Mesendoderm (in vitro differentiated cells): ENCODE data around the gene DDRGK1.

Experiments
- DNase-seq: peaks from one replicate; pipeline ENCODE4 v3.0.0; 2013
- H2AK5ac ChIP-seq: 2 replicates; pipeline ENCODE4 v1.6.1; 2013; ENCODE audit warnings: low read length, inconsistent platforms
- H2BK120ac ChIP-seq: 2 replicates; pipeline ENCODE4 v1.6.1; 2013; ENCODE audit warnings: low read depth, mild to moderate bottlenecking, low read length, moderate library complexity, mixed read lengths
- H2BK15ac ChIP-seq: replicated peaks from 2 replicates; pipeline ENCODE4 v1.6.1; 2013; ENCODE audit warnings: low read depth, mild to moderate bottlenecking, moderate library complexity
- H2BK5ac ChIP-seq: 2 replicates; pipeline ENCODE4 v1.6.1; 2013; ENCODE audit warnings: low read length, inconsistent platforms
- H3K18ac ChIP-seq: 2 replicates; pipeline ENCODE4 v1.6.1; 2013; ENCODE audit warnings: mild to moderate bottlenecking, low read length, mixed read lengths
- H3K23ac ChIP-seq: one replicate; pipeline ENCODE4 v1.6.1; 2013; ENCODE audit warnings: low read length
- H3K27ac ChIP-seq: 2 replicates; pipeline ENCODE4 v1.5.1; 2013; ENCODE audit warnings: low read depth, mild to moderate bottlenecking, inconsistent platforms, low read length, moderate library complexity
- H3K27me3 ChIP-seq: 2 replicates; pipeline ENCODE4 v1.6.1; 2013; ENCODE audit warnings: low read length, control low read depth, mild to moderate bottlenecking, inconsistent platforms; ENCODE audit not compliant: insufficient read depth, poor library complexity
- H3K36me3 ChIP-seq: 2 replicates; pipeline ENCODE4 v1.6.1; 2013; ENCODE audit warnings: low read length, inconsistent platforms; ENCODE audit not compliant: control insufficient read depth, insufficient read depth
- H3K4ac ChIP-seq: one replicate; pipeline ENCODE4 v1.6.1; 2013; ENCODE audit warnings: low read depth, mild to moderate bottlenecking, low read length, moderate library complexity
- H3K4me1 ChIP-seq: 2 replicates; pipeline ENCODE4 v1.6.1; 2013; ENCODE audit warnings: low read depth, low read length, inconsistent platforms; ENCODE audit not compliant: control insufficient read depth
- H3K4me2 ChIP-seq: 2 replicates; pipeline ENCODE4 v1.6.1; 2013; ENCODE audit warnings: low read length
- H3K4me3 ChIP-seq: 2 replicates; pipeline ENCODE4 v1.5.1; 2013; ENCODE audit warnings: mild to moderate bottlenecking, low read length
- H3K56ac ChIP-seq: one replicate; pipeline ENCODE4 v1.6.1; 2013; ENCODE audit warnings: low read length
- H3K79me1 ChIP-seq: 2 replicates; pipeline ENCODE4 v1.6.1; 2013; ENCODE audit warnings: low read length, inconsistent platforms
- H3K79me2 ChIP-seq: 2 replicates; pipeline ENCODE4 v1.6.1; 2013; ENCODE audit warnings: mild to moderate bottlenecking, low read length; ENCODE audit not compliant: control insufficient read depth, insufficient read depth
- H3K9ac ChIP-seq: 2 replicates; pipeline ENCODE4 v1.6.1; 2013; ENCODE audit warnings: low read length, inconsistent platforms
- H4K5ac ChIP-seq: one replicate; pipeline ENCODE4 v1.6.1; 2013; ENCODE audit warnings: low read length
- H4K8ac ChIP-seq: one replicate; pipeline ENCODE4 v1.6.1; 2013; ENCODE audit warnings: low read depth, mild to moderate bottlenecking, control low read depth, low read length, moderate library complexity
- WGBS: extraction: QIAGEN DNeasy Blood & Tissue Kit; methylation state at CpG from one replicate; pipeline ENCODE4 v1.1.7; 2013; ENCODE audit warnings: low lambda C conversion rate, missing lambda C conversion rate; ENCODE audit not compliant: insufficient coverage; ENCODE audit errors: extremely low coverage; 5-methylcytosine and 5-hydroxymethylcytosine counted together

The DDRGK1 gene

DNA sequence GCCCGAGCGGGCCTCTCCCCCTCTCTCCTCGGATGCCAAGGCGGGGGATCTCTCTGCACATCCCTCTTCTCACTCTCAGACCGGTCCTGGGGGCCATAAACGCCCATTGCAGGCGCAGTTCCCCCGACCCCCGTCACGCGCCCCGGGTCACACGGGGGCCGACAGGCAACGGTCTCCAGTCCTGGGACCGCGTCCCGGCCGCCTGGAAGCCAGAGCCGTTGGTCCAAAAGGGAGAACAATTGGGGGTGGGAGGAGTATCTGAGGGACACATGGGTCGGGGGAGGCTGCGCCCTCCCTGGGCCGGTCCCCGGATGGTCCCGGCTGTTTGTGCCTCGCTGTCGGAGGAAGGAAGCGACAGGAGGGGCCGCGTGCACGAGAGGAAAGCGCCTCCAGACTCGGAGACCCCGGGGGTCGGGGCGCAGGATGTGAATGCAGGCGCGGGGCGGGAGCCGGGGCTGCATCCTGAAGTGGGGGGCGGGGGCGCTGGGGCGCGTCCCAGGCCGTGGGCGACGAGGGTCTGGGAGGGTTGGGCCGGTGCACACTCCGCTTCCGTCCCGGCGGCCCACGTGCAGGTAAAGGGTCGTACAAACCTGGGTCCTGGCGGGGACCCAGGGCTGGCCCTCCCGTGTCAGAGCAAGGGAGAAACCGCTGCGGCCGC, 33.6 kb upstream of the DDRGK1 start:
- Histone ChIP-seq H3K27ac (no peak overlapping the region), H2BK15ac (no peak overlapping the region), H3K4me1 (no peaks in the 10 kb centered on the region), H3K56ac (peak overlapping the region; percentile 54), H2BK120ac (no peak overlapping the region), H4K5ac (no peak overlapping the region), H3K9ac (peak overlapping the region; percentile 60), H2BK5ac (no peak overlapping the region), H3K79me1 (no peaks in the 10 kb centered on the region), H3K27me3 (peaks cover 9% of the 10 kb centered on the region), H3K4me3 (peak overlapping the region; percentile 6), H3K4ac (no peak overlapping the region), H4K8ac (no peak overlapping the region), H3K36me3 (no peaks in the 10 kb centered on the region), H2AK5ac (no peak overlapping the region), H3K23ac (no peak overlapping the region), H3K79me2 (no peaks in the 10 kb centered on the region), H3K18ac (no peak overlapping the region), H3K4me2 (peak overlapping the region; percentile 86)
- WGBS = no CpG with 5 or more reads among the region's 59 CpGs
- DNase-seq = no peak

- no CpG with 5 or more reads among the region's 25 CpGs for WGBS
- Histone ChIP-seq H3K4me3 (no peak overlapping the region), H3K27me3 (peaks cover 9% of the 10 kb centered on the region)
These were observed 32.8 kb upstream of the DDRGK1 start for GRCh38 chr20:3237011-3237957.

DNA sequence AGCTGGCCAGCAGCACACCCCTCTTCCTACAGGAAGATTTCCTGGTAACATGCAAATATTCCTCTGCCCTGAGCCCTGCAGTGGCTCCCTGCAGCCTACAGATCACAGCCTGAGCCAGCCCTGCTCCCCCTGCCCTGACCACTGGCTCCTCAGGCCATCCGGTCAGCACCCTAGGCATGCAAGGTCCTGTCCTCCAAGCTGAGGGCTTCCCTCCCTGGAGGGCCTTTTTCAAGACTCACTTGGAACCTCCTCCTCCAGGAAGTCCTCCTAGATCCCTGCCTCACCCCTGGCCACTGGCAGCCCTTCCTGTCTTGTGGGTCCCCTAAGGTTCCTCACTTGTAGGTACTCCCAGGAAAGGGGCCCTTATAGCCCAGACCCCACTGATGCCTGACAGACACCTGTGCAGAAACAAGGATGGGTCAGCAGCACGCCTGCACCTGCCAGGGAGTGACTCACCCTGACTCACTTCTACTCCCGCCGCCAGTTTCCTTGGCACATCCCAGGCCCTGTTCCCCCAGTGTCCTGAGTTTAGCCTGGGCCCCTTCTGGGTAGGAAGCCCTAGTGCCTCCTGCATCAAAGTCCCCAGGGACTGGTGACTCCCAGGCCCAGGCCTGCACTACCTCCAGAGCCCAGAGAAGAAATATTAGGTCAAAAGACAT, 31.3 kb upstream of the DDRGK1 start:
- Histone ChIP-seq H2BK5ac (no peak overlapping the region), H2AK5ac (no peak overlapping the region), H3K56ac (no peak overlapping the region), H4K8ac (no peak overlapping the region), H3K23ac (no peak overlapping the region), H3K4me3 (no peak overlapping the region), H3K4ac (no peak overlapping the region), H3K9ac (no peak overlapping the region), H3K4me2 (no peak overlapping the region), H2BK120ac (no peak overlapping the region), H3K79me2 (no peaks in the 10 kb centered on the region), H4K5ac (no peak overlapping the region), H3K36me3 (no peaks in the 10 kb centered on the region), H3K4me1 (no peaks in the 10 kb centered on the region), H2BK15ac (no peak overlapping the region), H3K27me3 (peaks cover 9% of the 10 kb centered on the region), H3K79me1 (no peaks in the 10 kb centered on the region), H3K18ac (no peak overlapping the region), H3K27ac (no peak overlapping the region)
- no CpG with 5 or more reads among the region's 4 CpGs for WGBS
- DNase-seq = no peak

More at GRCh38 chr20:3237011-3237957, 32.8 kb upstream of the DDRGK1 start:
- Histone ChIP-seq H3K36me3 (no peaks in the 10 kb centered on the region), H3K56ac (no peak overlapping the region), H2BK15ac (no peak overlapping the region), H4K8ac (no peak overlapping the region), H3K27ac (no peak overlapping the region), H3K4ac (no peak overlapping the region), H3K79me1 (no peaks in the 10 kb centered on the region), H3K4me2 (no peak overlapping the region), H3K18ac (no peak overlapping the region), H3K9ac (no peak overlapping the region), H3K79me2 (no peaks in the 10 kb centered on the region), H2AK5ac (no peak overlapping the region), H3K23ac (no peak overlapping the region), H3K4me1 (no peaks in the 10 kb centered on the region), H4K5ac (no peak overlapping the region), H2BK5ac (no peak overlapping the region), H2BK120ac (no peak overlapping the region)
- no peak for DNase-seq

DNA sequence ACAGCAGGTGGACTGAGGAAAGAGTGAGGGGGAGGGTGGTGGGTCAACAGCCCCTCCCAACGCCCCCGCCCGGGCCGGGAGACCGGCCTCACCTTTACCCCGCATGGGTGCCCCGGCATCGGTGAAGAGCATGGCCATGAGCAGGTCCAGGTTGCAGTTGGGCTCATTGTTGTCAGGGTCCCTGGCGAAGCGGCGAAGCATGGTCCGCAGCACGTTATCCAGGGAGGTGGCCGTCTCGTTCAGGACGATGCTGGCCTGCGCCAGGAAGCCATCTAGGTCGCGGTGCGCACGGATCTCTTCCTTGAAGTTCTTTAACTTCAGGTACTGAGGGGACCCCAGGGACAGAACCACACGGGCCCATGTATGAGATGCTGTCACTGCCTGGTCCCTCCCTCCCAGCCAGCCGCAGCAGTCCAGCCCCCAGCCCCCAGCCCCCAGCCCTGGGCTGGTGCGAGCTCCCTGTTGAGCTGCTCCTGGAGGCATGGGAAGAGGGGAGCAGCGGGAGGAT, 29.6 kb upstream of the DDRGK1 start:
- Histone ChIP-seq H2BK5ac (no peak overlapping the region), H3K36me3 (no peaks in the 10 kb centered on the region), H3K27ac (no peak overlapping the region), H3K4me1 (no peaks in the 10 kb centered on the region), H3K4me3 (no peak overlapping the region), H3K9ac (no peak overlapping the region), H3K79me2 (no peaks in the 10 kb centered on the region), H3K79me1 (no peaks in the 10 kb centered on the region), H3K56ac (no peak overlapping the region), H3K27me3 (peaks cover 9% of the 10 kb centered on the region), H2AK5ac (no peak overlapping the region), H2BK120ac (no peak overlapping the region), H3K23ac (no peak overlapping the region), H3K4ac (no peak overlapping the region), H4K5ac (no peak overlapping the region), H3K4me2 (no peak overlapping the region), H2BK15ac (no peak overlapping the region), H3K18ac (no peak overlapping the region), H4K8ac (no peak overlapping the region)
- no peak for DNase-seq
- WGBS = no CpG with 5 or more reads among the region's 25 CpGs

- Histone ChIP-seq H3K27me3 (peaks cover 8% of the 10 kb centered on the region), H4K5ac (no peak overlapping the region), H3K79me2 (no peaks in the 10 kb centered on the region), H3K18ac (no peak overlapping the region), H2BK5ac (no peak overlapping the region), H3K27ac (no peak overlapping the region), H4K8ac (no peak overlapping the region), H2BK120ac (no peak overlapping the region), H3K4me1 (no peaks in the 10 kb centered on the region), H3K23ac (no peak overlapping the region), H3K56ac (no peak overlapping the region), H2AK5ac (no peak overlapping the region), H3K36me3 (no peaks in the 10 kb centered on the region), H3K4ac (no peak overlapping the region), H3K9ac (no peak overlapping the region), H3K79me1 (no peaks in the 10 kb centered on the region), H3K4me3 (no peak overlapping the region), H3K4me2 (no peak overlapping the region), H2BK15ac (no peak overlapping the region)
- no peak for DNase-seq
- WGBS = no CpG with 5 or more reads among the region's 32 CpGs
These were observed 28.9 kb upstream of the DDRGK1 start for GRCh38 chr20:3233131-3233990.
